Measurements from ENCODE around the gene ESD. TPM values are rescaled to one million over a fixed set of nuclear protein-coding genes. Genes with fewer than 3 reads are reported as not detected.
"Not testable (repeated sequence)": the region's sequence is repeated elsewhere in the genome, so short reads cannot be mapped to it uniquely, and the experiment has no call there.

ESD gene
- total RNA-seq, 3 donors from 2014 or later (not counting 1 experiment from before 2014, with no cell fraction given), result 12.9 to 18.5 (median 14.3) TPM

DNA sequence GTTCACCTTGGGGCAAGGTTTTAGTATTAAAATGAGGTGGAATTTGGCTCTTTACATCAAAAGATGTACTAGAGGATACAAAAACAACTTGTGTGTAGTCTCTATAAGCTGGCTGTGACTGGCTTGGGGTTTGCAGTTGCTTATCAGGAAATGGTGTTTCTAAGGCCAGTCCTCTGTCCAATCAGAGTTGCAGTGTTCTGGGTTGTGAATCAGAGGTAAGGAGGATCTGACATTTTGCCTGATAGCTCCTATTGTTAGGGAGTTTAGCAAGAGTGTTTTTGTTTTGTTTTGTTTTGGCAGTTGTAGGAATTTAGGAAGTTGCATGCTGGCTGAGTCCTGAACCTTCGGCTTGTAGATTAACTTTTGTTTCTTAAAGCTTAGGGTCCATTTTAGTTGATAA, 20.1 kb upstream of the ESD start:
- ATAC-seq, result no peak

DNA sequence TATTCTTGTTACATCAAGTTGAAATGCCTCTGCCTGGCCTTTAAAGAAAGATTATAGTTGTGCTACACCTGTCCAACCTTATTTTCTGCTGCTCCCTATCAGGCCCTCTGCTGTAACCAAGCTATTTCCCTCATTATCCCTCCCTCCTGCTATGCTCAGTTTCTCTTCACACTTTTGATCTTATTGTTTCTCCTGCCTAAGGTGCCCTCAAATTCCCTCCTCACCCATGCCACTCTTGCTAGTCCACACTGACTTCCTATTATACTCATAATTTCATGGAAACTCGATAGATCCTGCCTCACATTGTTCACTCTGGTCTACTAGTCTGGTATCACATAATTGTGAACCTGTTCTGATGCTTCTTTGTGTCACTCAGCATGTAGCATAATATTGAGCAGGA, 19.4 kb upstream of the ESD start:
- Mint-ChIP-seq H3K9me3 (peaks cover 3 to 9% of the 10 kb centered on the region in 2 donors), H3K27me3 (ENCODE audit: low read depth in 2 of 2) (peaks cover 6 to 23% of the 10 kb centered on the region in 2 donors), H3K27ac (no peak overlapping the region), H3K4me3 (no peak overlapping the region), H3K4me1 (no peaks in the 10 kb centered on the region), H3K36me3 (peaks cover 20% of the 10 kb centered on the region)
- DNase-seq, result no peak
- ATAC-seq, result no peak
- H3K27ac ChIP-seq (ENCODE audit: low read length), result no peak overlapping the region
- WGBS (ENCODE audit: insufficient coverage), result 71% methylated on average over 1 of the region's 1 CpG
- H3K27me3 ChIP-seq (ENCODE audit: control insufficient read depth, insufficient read depth, low read length), result peaks cover 3% of the 10 kb centered on the region
- intact Hi-C loops (cut with micrococcal nuclease), result no loop called here
- TF ChIP-seq, protein P1, sequence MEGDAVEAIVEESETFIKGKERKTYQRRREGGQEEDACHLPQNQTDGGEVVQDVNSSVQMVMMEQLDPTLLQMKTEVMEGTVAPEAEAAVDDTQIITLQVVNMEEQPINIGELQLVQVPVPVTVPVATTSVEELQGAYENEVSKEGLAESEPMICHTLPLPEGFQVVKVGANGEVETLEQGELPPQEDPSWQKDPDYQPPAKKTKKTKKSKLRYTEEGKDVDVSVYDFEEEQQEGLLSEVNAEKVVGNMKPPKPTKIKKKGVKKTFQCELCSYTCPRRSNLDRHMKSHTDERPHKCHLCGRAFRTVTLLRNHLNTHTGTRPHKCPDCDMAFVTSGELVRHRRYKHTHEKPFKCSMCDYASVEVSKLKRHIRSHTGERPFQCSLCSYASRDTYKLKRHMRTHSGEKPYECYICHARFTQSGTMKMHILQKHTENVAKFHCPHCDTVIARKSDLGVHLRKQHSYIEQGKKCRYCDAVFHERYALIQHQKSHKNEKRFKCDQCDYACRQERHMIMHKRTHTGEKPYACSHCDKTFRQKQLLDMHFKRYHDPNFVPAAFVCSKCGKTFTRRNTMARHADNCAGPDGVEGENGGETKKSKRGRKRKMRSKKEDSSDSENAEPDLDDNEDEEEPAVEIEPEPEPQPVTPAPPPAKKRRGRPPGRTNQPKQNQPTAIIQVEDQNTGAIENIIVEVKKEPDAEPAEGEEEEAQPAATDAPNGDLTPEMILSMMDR (IDR thresholded peaks at IDR 0.05), result no peak
- no peaks in the 10 kb centered on the region for H3K4me1 ChIP-seq (ENCODE audit: control insufficient read depth, insufficient read depth, low read length)
- H3K4me3 ChIP-seq (ENCODE audit: low read length), result no peak overlapping the region
- no peaks in the 10 kb centered on the region for H3K9me3 ChIP-seq (ENCODE audit: control insufficient read depth, insufficient read depth, low read length)
- H3K36me3 ChIP-seq (ENCODE audit: control insufficient read depth, insufficient read depth, low read length), result no peaks in the 10 kb centered on the region

More for the DNA sequence above, 20.1 kb upstream of the ESD start:
- Mint-ChIP-seq H3K36me3 (peaks cover 16% of the 10 kb centered on the region), H3K27ac (no peak overlapping the region), H3K4me3 (no peak overlapping the region), H3K4me1 (no peaks in the 10 kb centered on the region), H3K27me3 (ENCODE audit: low read depth in 2 of 2) (peaks cover 7 to 18% of the 10 kb centered on the region in 2 donors), H3K9me3 (peaks cover 1 to 8% of the 10 kb centered on the region in 2 donors)
- Histone ChIP-seq H3K36me3 (ENCODE audit: control insufficient read depth, insufficient read depth, low read length) (no peaks in the 10 kb centered on the region), H3K27ac (ENCODE audit: low read length) (no peak overlapping the region), H3K27me3 (ENCODE audit: control insufficient read depth, insufficient read depth, low read length) (peaks cover 3% of the 10 kb centered on the region), H3K9me3 (ENCODE audit: control insufficient read depth, insufficient read depth, low read length) (no peaks in the 10 kb centered on the region), H3K4me1 (ENCODE audit: control insufficient read depth, insufficient read depth, low read length) (no peaks in the 10 kb centered on the region), H3K4me3 (ENCODE audit: low read length) (no peak overlapping the region)
- WGBS (ENCODE audit: insufficient coverage), result 88% methylated on average over 1 of the region's 1 CpG
- TF ChIP-seq, protein P1 (IDR thresholded peaks at IDR 0.05), result no peak
- intact Hi-C loops (cut with micrococcal nuclease), result no loop called here
- DNase-seq, result no peak

DNA sequence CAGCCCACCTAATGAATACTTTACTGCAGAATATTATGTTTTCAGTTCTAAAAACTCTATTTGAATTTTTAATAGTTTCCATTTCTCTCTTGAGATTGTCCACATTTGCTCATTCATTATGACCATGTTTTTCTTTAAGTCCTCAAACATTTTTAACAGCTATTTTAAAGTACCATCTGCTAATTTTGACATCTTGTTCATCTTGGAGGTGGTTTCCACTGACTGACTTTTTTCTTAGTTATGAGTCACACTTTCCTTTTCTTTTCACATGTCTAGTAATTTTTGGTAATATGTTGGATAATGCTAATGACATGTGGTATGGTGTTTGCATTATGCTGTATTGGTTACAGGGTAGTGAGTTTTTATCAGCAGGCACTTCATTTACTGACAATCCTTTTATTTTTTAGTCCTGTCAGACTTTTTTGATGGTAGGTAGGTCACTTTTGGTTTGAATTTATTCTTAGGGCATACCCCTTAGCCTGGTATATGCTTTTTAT, 15.4 kb upstream of the ESD start:
- peaks cover 3% of the 10 kb centered on the region for H3K27me3 ChIP-seq (ENCODE audit: control insufficient read depth, insufficient read depth, low read length)
- DNase-seq (no peak), ATAC-seq (no peak)
- H3K4me3 ChIP-seq (ENCODE audit: low read length), result no peak overlapping the region
- Mint-ChIP-seq H3K4me1 (no peaks in the 10 kb centered on the region), H3K36me3 (peaks cover 20% of the 10 kb centered on the region), H3K4me3 (no peak overlapping the region), H3K27ac (no peak overlapping the region), H3K27me3 (ENCODE audit: low read depth in 2 of 2) (peaks cover 6 to 50% of the 10 kb centered on the region in 2 donors), H3K9me3 (peaks cover 3 to 9% of the 10 kb centered on the region in 2 donors)
- no peak overlapping the region for H3K27ac ChIP-seq (ENCODE audit: low read length)
- intact Hi-C loops (cut with micrococcal nuclease), result no loop called here
- TF ChIP-seq, protein P1 (IDR thresholded peaks at IDR 0.05), result no peak
- H3K9me3 ChIP-seq (ENCODE audit: control insufficient read depth, insufficient read depth, low read length), result no peaks in the 10 kb centered on the region
- H3K4me1 ChIP-seq (ENCODE audit: control insufficient read depth, insufficient read depth, low read length), result no peaks in the 10 kb centered on the region
- no peaks in the 10 kb centered on the region for H3K36me3 ChIP-seq (ENCODE audit: control insufficient read depth, insufficient read depth, low read length)

DNA sequence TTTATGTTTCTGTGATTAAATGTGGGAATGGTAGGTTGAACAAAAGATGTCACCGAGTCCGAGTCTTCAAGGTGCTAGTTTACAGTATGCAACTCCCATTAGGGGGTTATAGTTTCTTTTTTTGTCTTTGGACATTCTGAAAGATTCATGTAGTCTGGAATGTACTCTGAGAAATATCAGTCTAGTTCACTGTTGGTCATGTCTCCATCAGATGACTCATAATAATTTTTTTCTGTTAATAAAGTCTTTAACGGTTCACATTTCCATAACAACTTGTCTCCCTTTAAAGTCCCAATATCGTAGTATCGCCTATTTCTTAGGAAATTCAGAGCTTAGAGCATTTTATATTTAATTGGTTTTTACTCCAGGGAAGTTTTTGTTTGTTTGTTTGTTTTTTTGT, 13.5 kb upstream of the ESD start:
- Mint-ChIP-seq H3K27me3 (ENCODE audit: low read depth in 2 of 2) (peaks cover 6 to 50% of the 10 kb centered on the region in 2 donors), H3K4me3 (no peak overlapping the region), H3K27ac (no peak overlapping the region), H3K36me3 (peaks cover 20% of the 10 kb centered on the region), H3K4me1 (no peaks in the 10 kb centered on the region), H3K9me3 (peaks cover 3 to 9% of the 10 kb centered on the region in 2 donors)
- Histone ChIP-seq H3K27ac (ENCODE audit: low read length) (no peak overlapping the region), H3K4me3 (ENCODE audit: low read length) (no peak overlapping the region), H3K4me1 (ENCODE audit: control insufficient read depth, insufficient read depth, low read length) (no peaks in the 10 kb centered on the region), H3K9me3 (ENCODE audit: control insufficient read depth, insufficient read depth, low read length) (no peaks in the 10 kb centered on the region), H3K36me3 (ENCODE audit: control insufficient read depth, insufficient read depth, low read length) (no peaks in the 10 kb centered on the region), H3K27me3 (ENCODE audit: control insufficient read depth, insufficient read depth, low read length) (peaks cover 3% of the 10 kb centered on the region)
- 96% methylated on average over 4 of the region's 5 CpGs for WGBS (ENCODE audit: insufficient coverage)
- DNase-seq, result no peak
- no peak for ATAC-seq
- TF ChIP-seq, protein P1 (IDR thresholded peaks at IDR 0.05), result no peak
- intact Hi-C loops (cut with micrococcal nuclease), result no loop called here

DNA sequence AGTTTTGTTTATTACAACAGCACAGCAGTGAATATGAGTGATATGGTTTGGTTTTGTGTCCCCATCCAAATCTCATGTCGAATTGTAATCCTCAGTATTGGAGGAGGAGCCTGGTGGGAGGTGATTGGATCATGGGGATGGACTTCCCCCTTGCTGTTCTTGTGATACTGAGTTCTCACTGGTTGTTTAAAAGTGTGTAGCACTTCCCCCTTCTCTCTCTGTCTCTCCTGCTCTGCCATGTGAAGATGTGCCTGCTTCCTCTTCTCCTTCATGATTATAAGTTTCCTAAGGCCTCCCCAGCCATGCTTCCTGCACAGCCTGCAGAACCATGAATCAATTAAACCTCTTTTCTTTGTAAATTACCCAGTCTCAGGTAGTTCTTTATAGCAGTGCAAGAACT, 8.0 kb upstream of the ESD start:
- intact Hi-C loops (cut with micrococcal nuclease); H3K27me3 ChIP-seq (ENCODE audit: control insufficient read depth, insufficient read depth, low read length); H3K36me3 ChIP-seq (ENCODE audit: control insufficient read depth, insufficient read depth, low read length); H3K9me3 Mint-ChIP-seq; H3K9me3 ChIP-seq (ENCODE audit: control insufficient read depth, insufficient read depth, low read length); H3K27ac Mint-ChIP-seq; ATAC-seq; H3K27ac ChIP-seq (ENCODE audit: low read length); DNase-seq; H3K4me3 ChIP-seq (ENCODE audit: low read length); H3K4me3 Mint-ChIP-seq; H3K4me1 Mint-ChIP-seq; H3K36me3 Mint-ChIP-seq; H3K4me1 ChIP-seq (ENCODE audit: control insufficient read depth, insufficient read depth, low read length): not testable (repeated sequence)
- WGBS (ENCODE audit: insufficient coverage), result 64% methylated on average over 1 of the region's 1 CpG
- peaks cover 13% of the 10 kb centered on the region in 2 donors for H3K27me3 Mint-ChIP-seq (ENCODE audit: low read depth in 2 of 2)
